NCI-H2196 (cell line): ENCODE results near the gene RASD1.
"Not testable (repeated sequence)": the region's sequence is repeated elsewhere in the genome, so short reads cannot be mapped to it uniquely, and the experiment has no call there.

Source experiments
- DNase-seq: peaks from one replicate; lab custom pipeline; 2025; ENCODE audit not compliant: unreplicated experiment; lab: John Stamatoyannopoulos, UW

The RASD1 gene

GRCh38 chr17:17499402-17500145, 3.4 kb upstream of the RASD1 start:
- DNase-seq = no peak

GRCh38 chr17:17498606-17499301, 2.6 kb upstream of the RASD1 start:
- no peak for DNase-seq

DNA sequence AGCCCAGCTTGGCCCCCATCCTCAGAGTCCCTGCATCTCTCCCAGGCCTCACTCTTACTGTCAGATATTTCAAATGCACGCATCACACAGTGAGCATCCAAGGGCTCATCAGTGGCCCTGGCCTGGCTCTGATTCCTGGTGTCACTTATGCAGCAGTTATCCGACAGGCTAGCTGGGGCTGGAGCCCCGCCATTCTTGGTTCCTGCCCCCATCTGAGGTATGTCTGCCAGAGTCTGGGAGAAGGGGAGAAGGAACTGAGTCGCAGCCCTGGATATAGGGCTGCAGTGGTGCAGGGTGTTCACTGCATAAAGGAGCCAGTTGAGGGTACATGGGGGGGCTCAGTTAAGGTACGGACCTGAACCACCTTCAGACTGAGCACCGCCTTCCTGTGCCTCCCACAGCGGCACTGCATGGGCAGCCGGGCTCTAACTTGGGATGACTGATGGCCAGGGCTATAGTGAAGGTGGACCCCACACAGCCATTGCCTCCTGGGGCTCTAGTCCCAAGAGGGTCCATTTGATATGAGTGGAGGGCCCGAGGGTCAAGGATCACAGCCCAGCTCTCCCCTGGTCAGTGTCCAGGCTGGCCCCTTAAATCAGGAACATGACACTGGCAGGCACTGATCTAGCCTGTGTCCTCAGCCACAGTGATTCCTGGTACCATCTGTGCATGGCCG, 1.8 kb upstream of the RASD1 start:
- DNase-seq = no peak

GRCh38 chr17:17497065-17497844, 1.1 kb upstream of the RASD1 start:
- no peak for DNase-seq

GRCh38 chr17:17495536-17496188, 533 bp downstream of the RASD1 start:
- no peak for DNase-seq

DNA sequence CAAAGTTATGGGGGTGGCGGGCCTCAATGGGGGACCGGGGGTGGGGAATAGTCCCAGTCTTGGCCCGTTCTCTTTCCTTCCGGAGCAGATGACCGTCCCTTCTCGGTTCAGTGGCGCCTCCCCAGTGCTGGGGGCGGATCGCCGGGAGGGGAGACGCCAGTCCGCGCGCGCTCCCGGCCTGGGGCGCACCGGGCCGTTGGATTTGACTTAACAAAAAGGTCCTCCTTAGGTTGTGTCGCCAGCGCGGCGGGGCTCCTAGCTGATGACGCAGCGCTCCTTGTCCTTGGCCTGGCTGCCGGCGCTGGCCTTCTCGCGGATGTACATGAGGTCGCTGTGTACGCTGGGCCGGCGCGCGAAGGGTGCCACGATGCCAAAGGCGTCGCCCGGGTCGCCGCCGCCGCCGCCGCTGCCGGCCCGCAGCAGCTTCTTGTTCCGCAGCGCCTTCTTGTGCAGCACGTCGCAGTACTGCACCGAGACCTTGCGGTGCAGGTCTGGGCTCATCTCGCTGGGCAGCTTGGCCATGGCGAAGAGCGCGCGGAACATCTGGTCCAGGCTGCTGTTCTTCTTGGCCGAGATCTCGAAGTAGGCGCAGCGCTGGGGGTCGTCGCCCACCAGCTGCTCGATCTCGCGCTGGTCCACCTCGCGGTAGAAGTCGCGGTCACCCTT, 1.2 kb downstream of the RASD1 start:
- DNase-seq = peak; percentile 7

DNA sequence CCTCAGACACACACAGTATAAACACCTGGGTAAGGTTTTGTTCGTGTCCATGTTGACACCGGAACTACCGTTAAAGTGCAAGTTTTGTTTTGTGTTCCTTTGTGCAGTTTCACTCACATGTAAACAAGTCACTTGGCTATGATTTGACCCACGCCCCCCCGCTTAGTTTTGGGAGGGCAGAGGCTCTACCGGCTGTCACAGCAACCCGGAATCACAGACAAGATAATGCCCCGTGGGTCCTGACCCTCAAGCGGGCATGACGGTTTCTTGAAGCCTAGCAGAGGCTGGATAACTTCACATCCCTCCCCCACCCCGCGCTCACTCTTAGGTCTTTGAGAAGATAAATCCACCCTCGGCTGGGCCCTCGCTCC, 1.7 kb downstream of the RASD1 start:
- DNase-seq = no peak

DNA sequence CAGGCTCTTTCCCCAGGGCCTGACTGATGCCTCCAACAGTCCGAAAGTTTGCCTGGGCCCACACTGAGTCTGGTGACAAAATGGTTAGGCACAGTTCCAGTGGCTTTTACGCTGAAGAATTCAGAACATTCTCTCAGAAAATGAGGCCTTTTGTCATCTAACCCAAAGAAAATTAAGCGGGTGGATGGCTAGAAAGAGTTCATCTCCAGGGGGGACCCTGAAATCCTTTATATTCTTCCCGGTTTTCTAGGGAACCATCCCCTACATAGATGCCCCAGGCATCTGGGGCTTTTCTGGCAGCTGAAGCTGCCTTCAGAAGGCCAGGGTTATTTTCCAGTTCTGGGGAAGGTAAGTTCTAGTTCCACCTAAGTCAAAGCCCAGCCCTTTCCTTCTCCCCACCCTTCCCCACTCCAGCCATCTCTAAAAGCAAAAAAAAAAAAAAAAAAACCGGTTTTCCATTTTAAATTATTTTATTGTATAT, 2.2 kb downstream of the RASD1 start:
- no peak for DNase-seq

- DNase-seq = no peak
Measured at GRCh38 chr17:17493249-17493985, 2.8 kb downstream of the RASD1 start.

- DNase-seq = no peak
Measured at GRCh38 chr17:17492571-17492970, 3.6 kb downstream of the RASD1 start.

DNA sequence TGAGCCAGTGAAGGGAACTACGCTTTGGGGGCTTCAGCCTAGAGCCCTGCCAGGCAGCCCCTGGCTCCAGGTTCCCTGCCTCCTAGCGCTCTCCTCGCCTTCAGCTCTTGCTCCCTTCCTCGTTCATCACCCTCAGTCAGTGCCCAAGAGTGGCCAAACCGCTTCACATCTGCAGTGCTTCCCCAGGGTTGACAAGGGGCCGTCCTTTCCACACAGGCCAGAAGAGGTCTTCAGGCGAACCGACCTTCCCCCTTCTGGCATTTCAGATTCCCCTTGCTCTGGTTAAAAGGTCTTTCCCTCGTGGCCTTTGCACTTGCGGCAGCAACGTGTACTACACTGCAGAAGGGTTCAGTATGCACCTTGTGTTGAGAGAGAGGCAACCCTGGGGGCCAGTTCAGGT, 4.1 kb downstream of the RASD1 start:
- no peak for DNase-seq

DNA sequence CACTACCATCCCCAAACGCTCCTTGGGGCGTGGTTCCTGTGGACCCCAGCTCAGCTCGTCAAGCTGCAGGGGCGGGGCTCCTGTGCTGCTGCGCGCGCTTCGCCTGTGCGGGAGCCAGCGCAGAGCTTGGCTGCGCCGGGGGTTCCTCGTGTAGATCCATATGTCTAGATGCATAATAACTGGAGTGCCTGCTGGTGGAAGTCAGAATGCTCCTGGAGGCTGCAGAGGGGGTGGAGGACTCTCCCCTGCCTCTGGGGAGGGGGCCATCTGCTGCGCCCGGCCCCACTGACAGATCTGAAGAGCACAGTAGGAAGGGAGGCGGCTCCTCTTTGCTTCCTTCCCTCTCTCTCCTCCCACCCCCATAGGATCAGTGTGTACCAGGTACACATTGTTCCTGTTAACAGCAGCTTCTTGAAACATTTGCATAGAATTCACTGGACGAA, 4.6 kb downstream of the RASD1 start:
- DNase-seq = no peak

DNA sequence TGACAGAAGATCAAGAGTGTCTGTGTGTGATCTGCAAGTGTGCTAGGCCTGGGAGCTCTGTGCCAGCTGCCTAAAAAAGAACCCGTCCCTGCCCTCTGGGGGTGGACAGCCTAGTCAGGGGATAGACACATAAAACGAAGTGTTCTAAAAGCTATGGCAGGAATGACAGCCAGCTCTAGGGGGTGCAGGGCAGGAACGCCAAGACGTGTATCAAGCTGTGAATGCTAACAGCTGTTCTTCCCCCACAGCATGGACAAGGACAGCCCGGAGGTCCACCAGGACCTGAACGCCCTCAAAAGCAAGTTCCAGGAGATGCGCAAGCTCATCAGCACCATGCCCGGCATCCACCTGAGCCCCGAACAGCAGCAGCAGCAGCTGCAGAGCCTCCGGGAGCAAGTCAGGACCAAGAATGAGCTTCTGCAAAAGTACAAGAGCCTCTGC, 5.1 kb downstream of the RASD1 start:
- DNase-seq = no peak

- no peak for DNase-seq
Measured at GRCh38 chr17:17487998-17488397, 8.2 kb downstream of the RASD1 start.

GRCh38 chr17:17486416-17486815, 9.8 kb downstream of the RASD1 start:
- not testable (repeated sequence) for DNase-seq

GRCh38 chr17:17485420-17485819, 10.8 kb downstream of the RASD1 start:
- no peak for DNase-seq

DNA sequence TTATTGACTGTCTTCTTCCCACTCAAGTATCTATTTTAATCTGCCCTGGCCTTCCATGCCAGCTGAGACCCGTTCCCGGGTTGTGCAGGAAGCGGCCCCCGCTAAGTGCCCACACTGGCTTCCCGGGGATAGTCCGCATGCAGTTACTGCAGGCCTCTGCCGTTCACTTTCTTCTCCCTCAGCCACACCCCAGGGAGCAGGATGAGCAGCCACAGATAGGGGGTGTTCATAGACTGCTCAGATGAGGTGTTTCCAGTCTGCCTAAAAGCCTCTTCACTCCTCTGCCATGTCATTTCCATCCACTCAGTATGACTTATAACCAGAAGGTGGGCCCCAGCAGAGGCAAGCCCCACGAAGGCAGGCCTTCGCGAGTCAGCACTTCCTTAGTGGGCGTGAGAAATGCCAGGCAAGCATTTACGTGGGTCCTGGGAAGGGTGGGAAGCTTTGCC, 11.7 kb downstream of the RASD1 start:
- DNase-seq = no peak

GRCh38 chr17:17481860-17482259, 14.3 kb downstream of the RASD1 start:
- DNase-seq = no peak

GRCh38 chr17:17480593-17481148, 15.5 kb downstream of the RASD1 start:
- DNase-seq = no peak
